Choroid plexus epithelial cell (primary cell): Measurements from ENCODE around the gene OTUD5.

ENCODE experiments used
- DNase-seq: peaks from one replicate; pipeline ENCODE4 v3.0.0-alpha.2; 2010; ENCODE audit warnings: low read depth
- H3K4me3 ChIP-seq: 2 replicates; pipeline ENCODE4 v1.5.1; 2011; ENCODE audit warnings: low read depth, mild to moderate bottlenecking, control low read depth, low read length, moderate library complexity
- TF ChIP-seq, protein P1 (sequence below): conservative IDR thresholded peaks from 2 replicates; pipeline ENCODE4 v1.5.1; 2011; ENCODE audit warnings: low read depth, mild to moderate bottlenecking, control low read depth, inconsistent platforms, low read length, moderate library complexity

OTUD5 gene

DNA sequence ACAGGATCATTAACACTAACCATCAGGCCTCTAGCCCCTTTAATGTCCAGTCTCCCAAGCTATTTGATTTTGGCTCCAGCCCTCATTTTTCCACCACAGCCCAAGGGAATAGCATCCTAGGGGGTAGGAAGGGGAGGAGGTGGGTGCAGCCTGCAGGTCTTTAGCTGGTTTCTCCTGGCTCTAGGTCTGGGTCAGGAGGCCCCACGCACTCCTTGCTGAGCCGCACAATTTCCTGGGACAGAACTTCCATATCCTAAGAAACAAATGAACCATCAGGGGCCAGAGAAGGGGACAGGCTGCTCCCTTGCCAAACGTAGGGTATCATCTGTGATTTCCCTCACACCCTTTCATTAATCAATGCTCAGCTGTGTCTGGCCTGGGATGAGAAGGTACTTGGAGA lies 16.6 kb upstream of the OTUD5 start:
- TF ChIP-seq, protein P1, sequence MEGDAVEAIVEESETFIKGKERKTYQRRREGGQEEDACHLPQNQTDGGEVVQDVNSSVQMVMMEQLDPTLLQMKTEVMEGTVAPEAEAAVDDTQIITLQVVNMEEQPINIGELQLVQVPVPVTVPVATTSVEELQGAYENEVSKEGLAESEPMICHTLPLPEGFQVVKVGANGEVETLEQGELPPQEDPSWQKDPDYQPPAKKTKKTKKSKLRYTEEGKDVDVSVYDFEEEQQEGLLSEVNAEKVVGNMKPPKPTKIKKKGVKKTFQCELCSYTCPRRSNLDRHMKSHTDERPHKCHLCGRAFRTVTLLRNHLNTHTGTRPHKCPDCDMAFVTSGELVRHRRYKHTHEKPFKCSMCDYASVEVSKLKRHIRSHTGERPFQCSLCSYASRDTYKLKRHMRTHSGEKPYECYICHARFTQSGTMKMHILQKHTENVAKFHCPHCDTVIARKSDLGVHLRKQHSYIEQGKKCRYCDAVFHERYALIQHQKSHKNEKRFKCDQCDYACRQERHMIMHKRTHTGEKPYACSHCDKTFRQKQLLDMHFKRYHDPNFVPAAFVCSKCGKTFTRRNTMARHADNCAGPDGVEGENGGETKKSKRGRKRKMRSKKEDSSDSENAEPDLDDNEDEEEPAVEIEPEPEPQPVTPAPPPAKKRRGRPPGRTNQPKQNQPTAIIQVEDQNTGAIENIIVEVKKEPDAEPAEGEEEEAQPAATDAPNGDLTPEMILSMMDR: no peak
- no peak overlapping the region for H3K4me3 ChIP-seq
- DNase-seq: no peak

DNA sequence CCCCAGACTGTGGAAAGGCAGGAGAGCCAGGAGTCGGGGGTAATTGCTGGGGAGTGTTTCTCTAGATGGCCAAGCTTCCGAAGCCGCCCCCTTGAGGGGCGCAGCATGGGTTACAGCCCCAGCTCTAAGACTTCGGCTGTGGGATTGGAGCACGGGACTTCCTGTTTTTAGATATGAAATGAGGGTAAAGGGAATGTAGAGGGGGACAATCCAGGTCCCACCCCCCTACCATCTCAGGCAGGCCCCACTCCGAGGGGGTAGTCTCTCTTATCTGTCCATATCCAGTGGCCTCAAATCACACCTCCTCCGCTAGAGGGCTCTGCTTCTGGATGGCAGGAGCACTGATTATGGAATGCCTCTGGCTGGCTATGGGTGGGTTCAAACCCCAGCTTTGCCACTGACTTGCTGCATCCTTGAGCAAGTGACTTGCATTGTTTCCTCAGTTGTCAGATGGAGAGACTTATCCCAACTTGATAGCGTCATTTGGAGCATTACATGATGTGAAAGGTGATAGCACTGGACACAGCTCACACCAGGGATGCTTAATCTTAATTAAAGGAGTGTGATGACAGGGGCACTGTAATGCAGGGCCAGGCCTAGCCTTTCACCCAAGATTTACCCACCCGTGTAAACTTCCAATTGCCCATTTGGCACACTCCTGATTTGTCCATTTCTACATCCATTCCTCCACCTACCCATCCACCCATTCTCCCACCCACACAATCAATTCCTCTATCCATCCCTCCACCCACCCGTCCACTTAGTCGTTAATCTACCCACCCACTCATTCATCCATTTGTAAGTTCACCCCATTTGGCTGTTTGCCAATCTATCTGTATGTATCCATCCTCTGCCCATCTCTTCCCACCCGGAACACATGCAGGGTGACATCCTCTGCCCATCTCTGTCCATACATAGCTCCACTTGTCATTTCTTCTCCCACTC lies 15.1 kb upstream of the OTUD5 start:
- DNase-seq: peak; percentile 57
- TF ChIP-seq, protein P1: peak; percentile 68
- peak overlapping the region; percentile 46 for H3K4me3 ChIP-seq

DNA sequence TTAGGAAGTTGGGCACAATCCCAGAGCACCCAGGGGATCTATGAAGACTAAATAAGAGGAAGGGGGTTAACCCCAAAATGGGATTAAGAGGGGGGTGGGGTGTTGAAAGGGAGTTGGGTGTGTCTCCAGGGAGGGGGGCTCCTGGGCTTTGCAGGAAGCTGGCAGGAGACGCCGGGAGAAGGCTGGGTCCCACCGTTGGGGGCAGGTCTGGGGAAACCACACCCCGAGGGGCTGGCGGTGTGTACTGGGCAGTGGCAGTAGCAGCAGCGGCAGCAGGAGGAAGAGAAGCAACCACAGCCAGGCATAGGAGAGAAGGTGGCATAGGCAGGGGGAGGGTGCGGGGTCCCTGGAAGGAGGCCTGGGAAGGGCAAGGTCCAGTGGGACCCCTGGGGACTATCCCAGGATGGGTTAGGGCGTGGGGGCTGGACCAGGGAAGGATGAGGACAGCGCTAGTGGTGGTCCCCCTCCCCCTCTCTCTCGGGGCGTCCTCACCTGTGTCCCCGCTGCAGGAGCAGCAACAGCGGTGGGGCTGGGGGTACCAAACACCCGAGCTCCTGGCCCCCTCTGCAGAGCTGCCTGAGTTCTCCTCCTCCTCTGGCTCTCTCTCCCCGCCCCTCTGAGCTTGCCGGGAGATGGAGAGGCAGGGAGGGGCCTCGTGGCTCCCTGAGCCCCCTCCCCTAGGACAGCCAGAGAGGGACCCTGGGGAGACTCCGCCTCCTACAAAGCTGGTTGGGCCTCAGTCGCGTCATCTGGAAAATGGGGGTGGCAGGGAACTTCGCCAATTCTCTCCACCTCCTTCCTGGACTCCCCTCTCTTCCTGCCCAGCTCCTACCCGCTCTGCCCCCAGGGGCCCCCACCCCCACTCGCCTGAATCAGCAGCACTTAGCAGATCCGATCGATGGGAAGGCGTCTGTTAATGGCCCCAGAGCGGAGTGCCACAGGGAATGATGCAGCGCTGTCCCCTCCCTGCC lies 14.1 kb upstream of the OTUD5 start, which contains the start of gene KCND1:
Gene KCND1 (minus strand): TSS at position 596 of the 971 bp plus-strand sequence. CDS start 1,573 bp downstream, outside the sequence.
- TF ChIP-seq, protein P1: no peak
- DNase-seq: peak; percentile 57
- peak within 1 kb of the TSS; percentile 46 for H3K4me3 ChIP-seq

DNA sequence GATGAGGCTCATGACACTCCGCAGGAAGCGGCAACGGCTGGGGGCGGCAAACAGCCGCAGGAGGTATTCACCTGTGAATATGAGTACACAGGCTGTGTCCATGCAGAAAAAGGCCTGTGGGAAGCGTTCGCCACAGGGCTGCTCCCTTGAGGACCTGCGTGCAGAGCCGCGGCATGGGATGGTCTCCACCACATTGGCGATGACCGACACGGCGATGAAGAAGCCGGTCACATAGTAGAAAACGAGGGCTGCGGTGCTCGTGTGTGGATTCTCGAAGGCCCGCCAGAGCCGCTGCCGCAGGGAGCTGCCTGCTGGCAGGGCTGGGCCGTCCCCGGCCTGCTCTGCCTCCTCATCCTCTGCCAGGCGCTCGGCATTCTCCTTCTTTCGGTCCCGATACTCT lies 12.1 kb upstream of the OTUD5 start:
- TF ChIP-seq, protein P1: no peak
- no peak overlapping the region for H3K4me3 ChIP-seq
- DNase-seq: no peak

DNA sequence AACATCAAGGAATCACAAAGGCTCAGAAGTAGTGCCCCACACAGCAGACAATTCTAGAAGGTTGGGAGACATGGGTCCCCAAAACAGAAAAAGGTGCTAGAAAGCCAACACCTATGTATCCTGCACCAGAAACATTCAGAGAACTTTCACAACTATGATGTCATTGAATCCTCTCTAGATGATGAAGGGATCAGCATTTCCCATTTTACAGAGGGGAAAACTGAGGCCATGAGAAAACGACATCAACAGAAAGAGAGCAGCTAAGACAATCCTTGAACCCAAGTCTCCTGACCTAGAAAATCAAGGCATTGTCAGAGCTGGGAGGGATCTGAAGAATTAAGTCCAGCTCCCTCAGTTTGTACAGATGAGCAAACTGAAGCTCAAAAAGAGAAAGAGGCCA lies 11.0 kb upstream of the OTUD5 start:
- no peak overlapping the region for H3K4me3 ChIP-seq
- DNase-seq: no peak
- TF ChIP-seq, protein P1: no peak

DNA sequence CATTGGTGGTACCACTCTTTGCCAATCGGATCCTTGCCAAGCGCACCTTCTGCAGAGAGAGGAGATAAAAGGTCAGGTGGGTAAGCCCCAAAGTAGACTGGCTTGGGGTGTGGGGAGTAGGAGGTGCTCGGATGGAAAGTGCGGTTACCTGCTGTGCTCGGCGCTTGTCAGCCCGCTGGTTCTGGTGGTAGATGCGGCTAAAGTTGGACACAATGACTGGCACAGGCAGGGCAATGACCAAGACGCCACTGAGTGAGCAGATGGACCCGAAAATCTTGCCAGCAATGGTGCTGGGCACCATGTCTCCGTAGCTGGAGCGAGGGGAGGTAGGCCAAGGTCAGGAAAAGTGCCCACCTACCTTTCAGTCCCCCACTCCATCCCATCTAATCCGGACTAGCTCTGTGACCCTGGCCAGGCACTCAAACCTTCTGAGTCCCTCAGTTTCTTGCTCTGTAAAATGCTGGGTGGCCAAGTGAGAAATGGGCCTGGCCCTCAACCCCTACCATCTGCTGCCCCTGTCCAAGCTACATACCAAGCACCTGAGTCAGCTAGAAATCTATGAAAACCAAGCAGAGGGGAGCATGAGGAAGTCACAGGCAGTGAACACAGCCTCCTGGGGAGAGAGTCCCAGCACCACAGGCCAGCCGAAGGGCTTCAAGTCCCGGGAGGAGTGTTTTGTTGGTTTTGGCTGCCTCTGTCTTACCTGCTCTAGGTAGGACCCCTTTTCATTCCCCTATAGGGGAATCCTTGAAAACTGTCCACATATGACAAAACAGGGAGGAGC lies 9.6 kb upstream of the OTUD5 start:
- TF ChIP-seq, protein P1: no peak
- no peak overlapping the region for H3K4me3 ChIP-seq
- DNase-seq: peak; percentile 53
